LHCN-M2 (cell line): Measurements from ENCODE around the gene CDH4. TPM values are rescaled to one million over a fixed set of nuclear protein-coding genes. Genes with fewer than 3 reads are reported as not detected.
A peak's percentile ranks its signal among the peaks of the same experiment; 100 is the strongest.

Source experiments
- DNase-seq: peaks from one replicate; pipeline ENCODE4 v3.0.0-alpha.2; 2012; ENCODE audit warnings: low read depth
- total RNA-seq: library from RNA; depleted of rRNA; stranded (reverse); fragments of >200 nt; gene quantifications from 2 replicates; pipeline ENCODE4 v1.2.3, GENCODE V29; 2014

Gene CDH4
- total RNA-seq, 1 experiment from 2014 or later = 0.98 TPM

DNA sequence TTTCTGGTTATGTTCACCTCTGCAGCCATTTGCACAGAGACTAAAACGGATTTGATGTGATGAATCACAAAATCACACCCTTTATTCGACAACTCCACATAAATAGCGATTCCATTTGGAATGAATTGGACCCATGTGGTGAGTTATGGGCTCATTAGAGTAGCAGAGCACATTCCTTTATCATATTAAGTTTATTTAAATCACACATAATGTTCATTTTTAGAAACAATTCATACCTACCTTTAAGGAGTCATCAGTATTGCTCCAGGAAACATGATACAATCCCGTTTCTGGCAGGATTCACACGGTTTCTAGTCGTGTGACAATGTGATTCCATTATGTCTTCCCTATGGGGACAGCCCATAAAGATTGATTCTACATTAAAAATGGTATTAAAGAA lies 303.5 kb downstream of the CDH4 start:
- no peak for DNase-seq

DNA sequence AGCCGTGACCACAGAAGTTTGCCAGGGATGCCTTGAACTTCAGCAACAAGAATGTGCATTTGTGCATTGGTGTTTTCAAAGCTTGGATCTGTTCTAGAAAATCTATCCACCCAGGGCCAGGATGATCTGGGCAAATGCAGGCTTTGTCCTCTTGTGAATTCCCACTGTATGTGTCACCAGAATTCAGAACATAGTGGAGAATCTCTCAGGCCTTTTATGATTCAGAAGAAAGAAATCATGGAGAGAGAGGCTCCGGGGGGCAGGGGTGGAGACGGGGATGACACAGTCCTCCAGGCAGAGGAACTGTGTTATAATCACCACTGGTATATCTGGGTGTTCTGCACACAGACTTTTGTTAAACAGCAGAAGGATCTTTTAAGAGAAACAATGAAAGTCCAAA lies 304.1 kb downstream of the CDH4 start:
- peak; percentile 82 for DNase-seq

DNA sequence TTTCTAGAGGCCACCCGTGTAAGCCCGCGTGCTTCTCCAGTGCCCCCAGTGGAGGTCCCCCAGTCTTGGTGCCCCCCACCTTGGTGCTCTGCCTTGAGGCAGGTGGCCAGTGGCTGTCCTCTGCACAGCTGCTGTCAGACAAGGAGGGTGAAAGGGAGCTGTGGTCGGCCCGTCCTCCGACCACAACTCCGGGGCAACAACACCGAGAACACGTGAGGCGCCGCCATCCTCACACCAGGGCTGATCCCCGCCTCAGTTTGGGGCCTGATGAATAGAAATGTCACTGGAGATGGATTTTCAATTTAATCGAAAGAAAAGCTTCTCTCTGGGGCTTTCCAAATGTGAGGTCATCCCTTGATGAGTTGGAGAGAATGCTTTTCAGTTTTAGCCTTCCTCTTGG lies 304.6 kb downstream of the CDH4 start:
- DNase-seq = no peak

GRCh38 chr20:61557621-61558020 lies 305.6 kb downstream of the CDH4 start:
- DNase-seq = no peak

DNA sequence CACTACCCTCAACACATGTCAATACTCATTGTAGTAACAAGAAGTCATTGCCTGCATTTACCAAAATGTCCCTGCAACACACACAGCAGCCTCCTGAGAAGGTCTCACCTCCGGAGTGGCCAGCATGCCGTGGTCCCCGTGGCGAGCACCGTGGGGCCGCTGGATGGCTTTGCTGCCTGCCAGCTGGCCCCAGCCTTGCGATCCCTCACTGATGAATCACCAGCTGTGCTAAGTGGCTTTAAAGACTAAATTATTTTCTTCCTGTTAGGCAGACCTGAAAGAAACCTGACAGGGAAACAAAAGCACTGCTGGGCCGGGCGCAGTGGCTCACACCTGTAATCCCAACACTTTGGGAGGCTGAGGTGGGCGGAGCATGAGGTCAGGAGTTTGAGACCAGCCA lies 306.7 kb downstream of the CDH4 start:
- DNase-seq = peak; percentile 7

DNA sequence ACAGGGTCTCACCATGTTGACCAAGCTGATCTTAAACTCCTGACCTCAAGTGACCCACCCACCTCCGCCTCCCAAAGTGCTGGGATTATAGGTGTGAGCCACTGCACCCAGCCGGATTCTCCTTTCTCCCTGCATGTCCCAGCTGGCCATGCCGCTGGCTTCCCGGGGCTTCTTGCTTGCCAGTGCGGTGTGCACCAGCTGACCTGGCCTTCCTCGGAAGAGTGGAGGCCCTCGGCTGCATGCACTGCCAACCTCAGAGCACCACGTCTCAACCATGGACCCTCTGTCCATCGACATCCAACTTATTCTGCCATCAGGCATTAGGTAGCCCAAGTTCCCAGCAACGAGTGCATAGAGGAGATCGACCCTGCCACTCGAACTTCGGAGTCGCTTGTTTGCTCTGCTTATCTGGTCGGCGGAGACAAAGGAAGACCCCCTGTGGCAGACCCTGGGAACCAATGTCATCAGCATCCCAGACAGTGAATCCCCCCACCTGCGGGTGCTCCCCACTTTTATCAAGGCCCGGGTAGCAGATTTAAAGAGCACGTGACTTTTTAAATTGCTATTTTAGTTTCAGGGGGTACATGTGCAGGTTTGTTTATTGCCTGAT lies 307.8 kb downstream of the CDH4 start:
- no peak for DNase-seq

- peak; percentile 3 for DNase-seq
Measured at GRCh38 chr20:61560361-61560853, 308.3 kb downstream of the CDH4 start.

DNA sequence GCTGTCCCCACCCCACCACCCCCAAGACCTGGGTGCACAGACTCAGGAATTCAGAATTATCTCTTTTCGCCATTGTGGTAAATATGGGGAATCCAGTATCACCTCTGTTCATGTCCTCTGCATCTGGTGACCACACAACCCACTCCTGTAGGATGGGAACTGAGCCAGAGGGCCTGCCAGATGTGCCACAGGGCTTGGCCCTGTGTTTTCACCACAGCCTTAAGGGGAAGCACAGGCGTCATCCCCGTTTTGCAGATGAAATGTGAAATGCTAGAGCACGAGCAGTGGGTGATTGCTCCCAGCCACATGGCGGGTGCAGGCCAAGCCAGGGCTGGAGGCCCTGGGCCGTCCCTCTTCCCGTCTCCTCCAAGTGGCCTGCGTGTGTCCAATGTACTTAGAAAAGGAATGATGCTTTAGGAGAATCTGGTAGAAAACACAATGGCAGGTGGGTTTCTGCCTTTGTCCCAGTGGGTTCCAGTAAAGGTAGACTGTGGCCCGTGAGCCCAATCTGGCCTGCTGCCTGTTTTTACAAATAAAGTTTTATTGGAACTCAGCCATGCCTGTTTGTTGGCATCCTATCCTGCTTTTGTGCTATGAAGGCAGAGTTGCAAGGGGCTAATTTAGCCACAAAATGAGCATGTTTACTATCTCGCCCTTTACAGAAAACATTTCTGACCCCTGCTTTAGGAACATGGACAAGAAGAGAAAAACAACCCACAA lies 309.2 kb downstream of the CDH4 start:
- no peak for DNase-seq

GRCh38 chr20:61562491-61562890 lies 310.4 kb downstream of the CDH4 start:
- no peak for DNase-seq

DNA sequence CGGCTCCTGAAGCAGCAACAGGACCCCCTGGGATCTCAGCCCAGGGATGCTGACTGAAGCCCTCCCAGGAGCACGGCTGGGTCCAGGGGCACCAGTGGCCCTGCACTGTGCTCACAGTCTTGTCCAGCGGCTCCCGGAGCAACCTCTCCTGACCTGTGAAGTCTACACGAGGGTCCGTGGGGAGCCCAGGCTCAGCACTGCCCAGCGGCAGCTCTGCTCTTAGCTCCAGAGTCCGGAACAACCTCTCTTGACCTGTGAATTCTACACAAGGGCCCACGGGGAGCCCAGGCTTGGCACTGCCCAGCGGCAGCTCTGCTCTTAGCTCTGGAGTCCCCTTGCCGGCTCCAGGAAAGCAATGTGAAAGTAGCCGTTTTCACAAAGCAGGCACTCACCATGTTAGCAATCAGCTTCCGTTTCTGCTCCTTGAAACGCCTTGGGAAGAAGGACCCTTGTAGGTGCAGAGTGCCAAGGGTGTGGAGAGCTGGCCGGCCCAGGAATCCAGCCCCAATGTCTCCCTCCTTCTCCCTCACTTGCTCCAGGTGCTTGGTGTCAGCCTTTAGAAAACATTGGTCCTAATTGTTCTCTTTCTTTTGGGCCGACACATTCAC lies 310.9 kb downstream of the CDH4 start:
- no peak for DNase-seq

DNA sequence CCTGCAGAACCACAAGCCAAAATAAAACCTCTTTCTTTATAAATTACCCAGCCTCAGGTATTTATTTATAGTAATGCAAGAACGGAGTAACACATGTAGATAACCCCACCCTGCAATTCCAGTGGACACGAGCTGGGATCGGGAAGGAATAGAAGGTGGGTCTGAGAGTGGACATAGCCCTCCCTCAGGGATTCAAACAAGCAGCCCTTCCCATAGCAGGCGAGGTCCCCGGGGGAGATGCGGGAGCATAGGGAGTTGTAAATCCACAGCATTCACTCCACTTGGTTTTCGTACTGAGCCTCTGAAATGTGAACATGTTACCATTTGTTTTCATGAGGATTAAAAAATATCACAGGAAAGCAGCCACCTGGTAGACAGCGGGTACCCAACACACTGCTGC lies 312.6 kb downstream of the CDH4 start:
- DNase-seq = no peak

GRCh38 chr20:61565791-61566190 lies 313.7 kb downstream of the CDH4 start:
- DNase-seq = no peak

GRCh38 chr20:61566691-61567090 lies 314.6 kb downstream of the CDH4 start:
- no peak for DNase-seq

- DNase-seq = no peak
Measured at GRCh38 chr20:61567204-61567603, 315.1 kb downstream of the CDH4 start.

DNA sequence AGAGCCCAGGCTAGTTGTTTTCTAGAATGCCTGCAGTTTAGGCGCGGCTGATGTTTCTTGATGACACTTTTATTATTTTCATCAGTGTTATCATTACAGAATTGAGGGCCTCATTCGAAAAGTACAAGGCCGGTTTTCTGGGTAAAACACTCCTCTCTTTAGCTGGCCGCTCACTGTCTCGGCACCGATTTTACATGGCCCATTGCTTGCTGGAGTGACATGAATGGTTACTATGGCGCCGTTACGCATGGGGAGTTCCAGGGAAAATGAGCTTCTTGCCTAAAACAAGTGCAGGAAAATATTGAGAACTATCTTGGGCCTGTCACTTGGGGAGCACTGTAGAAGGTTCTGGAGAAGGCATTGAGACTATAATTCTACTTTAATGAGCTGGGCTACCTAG lies 317.8 kb downstream of the CDH4 start:
- no peak for DNase-seq

- DNase-seq = no peak
Measured at GRCh38 chr20:61570646-61571195, 318.7 kb downstream of the CDH4 start.

DNA sequence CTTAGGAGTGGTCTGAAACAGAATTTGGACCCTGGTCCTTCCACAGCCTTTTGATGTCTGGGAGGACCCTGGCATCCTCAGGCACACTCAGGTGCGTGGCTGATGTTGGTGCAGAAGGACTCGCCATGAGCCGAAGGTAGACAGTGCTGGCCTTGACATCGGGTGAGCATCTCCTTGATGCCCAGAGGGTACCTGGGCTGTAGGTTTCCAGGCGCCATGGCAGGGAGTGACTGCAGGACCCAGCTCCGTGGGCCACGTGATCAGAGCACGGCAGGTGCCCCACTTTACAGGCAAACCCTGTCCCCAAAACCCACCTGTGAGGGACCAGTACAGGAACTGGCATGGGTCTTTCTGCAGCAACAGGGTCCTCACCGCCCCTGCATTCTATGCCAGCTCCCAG lies 319.2 kb downstream of the CDH4 start:
- DNase-seq = no peak

DNA sequence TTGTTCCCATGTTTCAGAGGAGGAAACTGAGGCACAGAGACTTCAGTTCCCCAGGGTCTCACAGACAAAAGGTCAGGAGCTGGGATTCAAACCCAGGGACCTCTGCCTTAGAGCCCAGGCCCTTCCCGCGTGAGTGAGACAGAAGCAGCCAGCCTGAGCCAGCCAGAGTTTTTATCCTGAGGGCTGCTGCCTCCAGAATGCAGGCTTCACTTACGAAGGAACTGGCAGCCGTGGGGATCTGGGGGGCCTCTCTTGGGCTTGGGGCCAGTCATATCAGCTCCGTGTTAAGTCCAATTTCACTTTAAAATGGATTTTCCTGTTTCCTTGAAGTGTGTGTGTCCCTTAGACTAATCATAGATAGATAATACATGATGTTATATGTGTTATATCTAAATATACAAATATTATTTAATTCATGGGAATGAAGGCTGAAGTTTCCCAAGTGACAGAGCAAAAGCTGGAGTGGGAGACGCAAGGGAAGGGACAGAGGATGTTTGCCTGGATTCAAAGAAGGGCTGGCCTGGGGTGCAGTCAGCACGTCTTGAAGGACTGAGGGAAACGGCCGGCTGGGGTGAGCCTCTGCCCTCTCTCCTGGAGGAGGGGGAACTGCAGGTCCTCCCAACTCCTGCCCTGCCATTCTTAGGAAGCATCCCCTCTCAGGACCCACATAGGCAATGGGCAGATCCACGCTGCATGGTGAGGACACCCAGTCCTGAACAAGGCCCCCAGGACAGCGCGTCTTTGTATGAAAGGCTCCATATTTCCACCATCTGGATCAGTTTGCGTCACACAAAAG lies 320.1 kb downstream of the CDH4 start:
- DNase-seq = no peak

- DNase-seq = no peak
Measured at GRCh38 chr20:61572789-61573188, 320.7 kb downstream of the CDH4 start.

GRCh38 chr20:61573415-61574305 lies 321.6 kb downstream of the CDH4 start:
- no peak for DNase-seq
